WTC11 (cell line): Measurements from ENCODE around the gene MCRS1.

ENCODE experiments used
- ATF2 ChIP-seq: sonication (generic); formaldehyde crosslinking; IDR thresholded peaks from 2 replicates; pipeline ENCODE4 v1.8.1; 2022; ENCODE audit warnings: low read depth, missing genetic modification reagents, borderline replicate concordance
- ATF3 ChIP-seq: sonication (generic); formaldehyde crosslinking; conservative IDR thresholded peaks from 2 replicates; pipeline ENCODE4 v1.8.1; 2022; ENCODE audit warnings: mild to moderate bottlenecking, missing genetic modification reagents
- CBFB ChIP-seq: sonication (generic); formaldehyde crosslinking; IDR thresholded peaks from 2 replicates; pipeline ENCODE4 v1.8.1; 2022; ENCODE audit warnings: mild to moderate bottlenecking, low read depth, missing genetic modification reagents
- CTCF ChIP-seq: fragments of 200-600 bp; IDR thresholded peaks from 2 replicates; pipeline ENCODE4 v1.8.0; 2022; ENCODE audit warnings: antibody characterized with exemption
- FOXP1 ChIP-seq: sonication (generic); formaldehyde crosslinking; IDR thresholded peaks from 2 replicates; pipeline ENCODE4 v1.8.0; 2022; ENCODE audit warnings: missing genetic modification reagents, mild to moderate bottlenecking, moderate library complexity, borderline replicate concordance
- HMGXB4 ChIP-seq: sonication (generic); formaldehyde crosslinking; IDR thresholded peaks from 2 replicates; pipeline ENCODE4 v1.8.1; 2023; ENCODE audit warnings: mild to moderate bottlenecking, moderate library complexity, missing genetic modification reagents
- KAT7 ChIP-seq: sonication (generic); formaldehyde crosslinking; IDR thresholded peaks from 2 replicates; pipeline ENCODE4 v1.8.1; 2023; ENCODE audit warnings: missing genetic modification reagents, mild to moderate bottlenecking, borderline replicate concordance
- MAX ChIP-seq: sonication (generic); formaldehyde crosslinking; IDR thresholded peaks from 2 replicates; pipeline ENCODE4 v1.8.0; 2022; ENCODE audit warnings: mild to moderate bottlenecking, missing genetic modification reagents
- NFYB ChIP-seq: sonication (generic); formaldehyde crosslinking; conservative IDR thresholded peaks from 2 replicates; pipeline ENCODE4 v1.8.0; 2022; ENCODE audit warnings: low read depth, missing genetic modification reagents
- TCF7 ChIP-seq: sonication (generic); formaldehyde crosslinking; IDR thresholded peaks from 2 replicates; pipeline ENCODE4 v1.8.0; 2022; ENCODE audit warnings: mild to moderate bottlenecking, low read depth, missing genetic modification reagents, moderate library complexity

GRCh38 chr12:49588281-49588680, 20.3 kb upstream of the MCRS1 start:
- no peak for TF ChIP-seq ATF3
- no peak for TF ChIP-seq FOXP1 (CRISPR knock-in tag)
- TF ChIP-seq CTCF, result no peak
- TF ChIP-seq CBFB, result no peak
- TF ChIP-seq KAT7, result no peak
- no peak for TF ChIP-seq HMGXB4 (CRISPR knock-in tag)
- no peak for TF ChIP-seq TCF7 (CRISPR knock-in tag)
- no peak for TF ChIP-seq ATF2
- TF ChIP-seq NFYB (CRISPR knock-in tag), result no peak
- TF ChIP-seq MAX, result no peak
